PC-9 (cell line): ENCODE data around the gene TBX10.
"Not testable (repeated sequence)": the region's sequence is repeated elsewhere in the genome, so short reads cannot be mapped to it uniquely, and the experiment has no call there.

ENCODE experiments used
- EZH2 ChIP-seq: fragments of 200-600 bp; sonication (generic); IDR thresholded peaks from 2 replicates; pipeline ENCODE4 v1.8.0; 2017; ENCODE audit warnings: antibody characterized with exemption, low read depth
- TF ChIP-seq, protein P1 (sequence below): fragments of 200-600 bp; sonication (generic); conservative IDR thresholded peaks from 2 replicates; pipeline ENCODE4 v1.6.1; 2017; ENCODE audit warnings: mixed run types, antibody characterized with exemption, mild to moderate bottlenecking, moderate library complexity

GRCh38 chr11:67660752-67661151 is 21.2 kb upstream of the TBX10 start:
- TF ChIP-seq, protein P1, sequence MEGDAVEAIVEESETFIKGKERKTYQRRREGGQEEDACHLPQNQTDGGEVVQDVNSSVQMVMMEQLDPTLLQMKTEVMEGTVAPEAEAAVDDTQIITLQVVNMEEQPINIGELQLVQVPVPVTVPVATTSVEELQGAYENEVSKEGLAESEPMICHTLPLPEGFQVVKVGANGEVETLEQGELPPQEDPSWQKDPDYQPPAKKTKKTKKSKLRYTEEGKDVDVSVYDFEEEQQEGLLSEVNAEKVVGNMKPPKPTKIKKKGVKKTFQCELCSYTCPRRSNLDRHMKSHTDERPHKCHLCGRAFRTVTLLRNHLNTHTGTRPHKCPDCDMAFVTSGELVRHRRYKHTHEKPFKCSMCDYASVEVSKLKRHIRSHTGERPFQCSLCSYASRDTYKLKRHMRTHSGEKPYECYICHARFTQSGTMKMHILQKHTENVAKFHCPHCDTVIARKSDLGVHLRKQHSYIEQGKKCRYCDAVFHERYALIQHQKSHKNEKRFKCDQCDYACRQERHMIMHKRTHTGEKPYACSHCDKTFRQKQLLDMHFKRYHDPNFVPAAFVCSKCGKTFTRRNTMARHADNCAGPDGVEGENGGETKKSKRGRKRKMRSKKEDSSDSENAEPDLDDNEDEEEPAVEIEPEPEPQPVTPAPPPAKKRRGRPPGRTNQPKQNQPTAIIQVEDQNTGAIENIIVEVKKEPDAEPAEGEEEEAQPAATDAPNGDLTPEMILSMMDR = not testable (repeated sequence)
- not testable (repeated sequence) for TF ChIP-seq EZH2
